Activated CD4-positive, alpha-beta T cell treated with anti-CD3 and anti-CD28 coated beads, Interleukin-2, amount 10 ng/mL, durations not matched to agents 24 days and 14 days (primary cell): Measurements from ENCODE around the gene LIN7B. TPM values are rescaled to one million over a fixed set of nuclear protein-coding genes. Genes with fewer than 3 reads are reported as not detected.
A peak's percentile ranks its signal among the peaks of the same experiment; 100 is the strongest.

Experiments
- DNase-seq: peaks from one replicate; pipeline ENCODE4 v3.0.0; 2022
- H3K27ac Mint-ChIP-seq: one replicate; pipeline ENCODE4 v1.8.0; 2022; ENCODE audit warnings: mild to moderate bottlenecking, mixed read lengths
- H3K27me3 Mint-ChIP-seq: one replicate; pipeline ENCODE4 v1.8.0; 2022; ENCODE audit warnings: mixed read lengths
- H3K36me3 Mint-ChIP-seq: one replicate; pipeline ENCODE4 v1.8.0; 2022; ENCODE audit warnings: low read depth, mild to moderate bottlenecking, mixed read lengths
- H3K4me1 Mint-ChIP-seq: one replicate; pipeline ENCODE4 v1.8.0; 2021; ENCODE audit warnings: mixed read lengths
- H3K4me3 Mint-ChIP-seq: one replicate; pipeline ENCODE4 v1.8.0; 2022; ENCODE audit warnings: mild to moderate bottlenecking, moderate library complexity, mixed read lengths
- H3K9me3 Mint-ChIP-seq: one replicate; pipeline ENCODE4 v1.8.0; 2021; ENCODE audit warnings: mixed read lengths
- intact Hi-C: fragments of 100-400 bp; cut with micrococcal nuclease; formaldehyde crosslinking; loops from one replicate; pipeline ENCODE4 v1.15.1; 2023
- total RNA-seq: library from RNA; stranded (reverse); gene quantifications from 2 replicates; pipeline ENCODE4 v1.2.3, GENCODE V29; 2022

Gene LIN7B
- total RNA-seq, 1 donor from 2014 or later = 5.4 TPM

GRCh38 chr19:49085020-49085867 lies 28.9 kb upstream of the LIN7B start, which contains the start of gene SNRNP70:
TSS of gene SNRNP70 (plus strand) at chr19:49085451. CDS start at chr19:49086415, 964 bp downstream.
- peak within 1 kb of the TSS; percentile 98 for H3K4me3 Mint-ChIP-seq
- peaks cover 4% of the 10 kb centered on the region for H3K27me3 Mint-ChIP-seq
- peaks cover 30% of the 10 kb centered on the region for H3K36me3 Mint-ChIP-seq
- H3K27ac Mint-ChIP-seq = peak within 1 kb of the TSS; percentile 86
- DNase-seq = peak; percentile 99
- peaks cover 4% of the 10 kb centered on the region for H3K9me3 Mint-ChIP-seq
- H3K4me1 Mint-ChIP-seq = peaks cover 28% of the 10 kb centered on the region
- intact Hi-C loops = loop anchor here (1.0 kb wide), 2 partner anchors 29 to 34 kb away; partner anchors contain the start of genes C19orf73, LIN7B and PPFIA3

- peaks cover 29% of the 10 kb centered on the region for H3K4me1 Mint-ChIP-seq
- H3K9me3 Mint-ChIP-seq = peaks cover 4% of the 10 kb centered on the region
- H3K27me3 Mint-ChIP-seq = peaks cover 4% of the 10 kb centered on the region
- H3K36me3 Mint-ChIP-seq = peaks cover 37% of the 10 kb centered on the region
- peak overlapping the region; percentile 86 for H3K27ac Mint-ChIP-seq
- H3K4me3 Mint-ChIP-seq = peak overlapping the region; percentile 98
- DNase-seq = no peak
- intact Hi-C loops = loop anchor here (1.0 kb wide), 2 partner anchors 28 to 33 kb away; partner anchors contain the start of genes C19orf73, LIN7B and PPFIA3
Measured at GRCh38 chr19:49085868-49086232, 28.3 kb upstream of the LIN7B start.

DNA sequence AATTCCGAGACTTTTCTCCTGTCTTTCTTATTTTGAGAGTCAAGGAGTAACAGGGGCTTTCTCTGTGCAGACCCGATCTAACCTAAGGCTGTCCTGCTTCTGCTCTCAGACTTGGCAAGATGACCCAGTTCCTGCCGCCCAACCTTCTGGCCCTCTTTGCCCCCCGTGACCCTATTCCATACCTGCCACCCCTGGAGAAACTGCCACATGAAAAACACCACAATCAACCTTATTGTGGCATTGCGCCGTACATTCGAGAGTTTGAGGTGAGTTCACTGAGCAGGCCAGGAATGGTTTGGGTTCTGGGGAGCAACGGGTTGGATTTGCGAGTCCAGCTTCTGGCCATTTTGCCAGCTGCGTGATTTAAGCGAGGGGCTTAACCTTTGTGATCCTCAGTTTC lies 27.9 kb upstream of the LIN7B start:
- H3K4me1 Mint-ChIP-seq = peaks cover 30% of the 10 kb centered on the region
- peaks cover 4% of the 10 kb centered on the region for H3K9me3 Mint-ChIP-seq
- no peak for DNase-seq
- H3K27ac Mint-ChIP-seq = peak overlapping the region; percentile 86
- peaks cover 4% of the 10 kb centered on the region for H3K27me3 Mint-ChIP-seq
- H3K36me3 Mint-ChIP-seq = peaks cover 39% of the 10 kb centered on the region
- intact Hi-C loops = no loop called here
- peak overlapping the region; percentile 98 for H3K4me3 Mint-ChIP-seq

DNA sequence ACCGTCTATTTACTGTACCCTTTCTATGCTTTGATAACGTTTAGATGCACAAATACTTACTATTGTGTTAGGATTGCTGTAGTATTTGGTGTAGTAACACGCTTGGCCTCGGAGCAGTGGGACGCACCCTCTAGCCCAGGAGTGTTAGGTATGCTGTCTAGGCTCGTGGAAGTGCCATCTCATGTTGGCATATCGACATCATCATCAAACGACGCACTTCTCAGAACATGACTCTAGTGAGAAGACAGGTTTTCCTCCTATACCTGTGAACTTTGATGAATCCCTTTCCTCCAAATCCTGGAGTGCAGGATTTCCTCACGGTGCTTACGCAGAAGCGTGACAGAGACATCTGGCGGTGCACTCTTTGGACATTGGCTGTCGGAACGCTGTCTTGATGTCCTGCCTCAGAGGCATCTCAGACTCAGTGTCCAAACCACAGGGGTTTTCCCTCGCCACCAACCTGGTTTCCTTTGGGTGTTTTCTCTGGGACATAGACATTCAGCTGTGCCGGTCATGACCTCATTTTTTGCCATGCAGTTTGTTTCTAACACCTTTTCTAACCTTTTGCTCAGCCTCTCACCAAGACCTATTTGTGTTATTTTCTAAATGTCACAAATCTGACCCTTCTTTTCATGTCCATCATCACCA lies 22.7 kb upstream of the LIN7B start:
- Mint-ChIP-seq H3K36me3 (peaks cover 65% of the 10 kb centered on the region), H3K9me3 (no peaks in the 10 kb centered on the region), H3K4me3 (no peak overlapping the region), H3K27me3 (no peaks in the 10 kb centered on the region), H3K27ac (peak overlapping the region; percentile 53), H3K4me1 (peaks cover 23% of the 10 kb centered on the region)
- intact Hi-C loops = no loop called here
- DNase-seq = no peak

DNA sequence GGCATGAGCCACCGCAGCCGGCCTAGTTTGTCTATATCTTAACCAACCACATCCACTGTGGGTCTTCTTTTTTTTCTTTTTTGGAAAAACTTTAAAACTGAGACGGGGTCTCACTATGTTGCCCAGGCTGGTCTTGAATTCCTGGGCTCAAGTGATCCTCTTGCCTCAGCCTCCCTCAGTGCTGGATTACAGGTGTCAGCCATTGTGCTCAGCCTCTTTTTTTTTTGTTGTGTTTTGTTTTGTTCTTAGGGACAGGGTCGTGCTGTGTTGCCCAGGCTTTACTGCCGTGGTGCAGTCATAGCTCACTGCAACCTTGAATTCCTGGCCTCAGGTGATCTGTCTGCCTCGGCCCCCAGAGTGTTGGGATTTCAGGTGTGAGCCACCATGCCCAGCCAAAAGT lies 21.5 kb upstream of the LIN7B start:
- Mint-ChIP-seq H3K4me3 (no peak overlapping the region), H3K36me3 (peaks cover 63% of the 10 kb centered on the region), H3K9me3 (no peaks in the 10 kb centered on the region), H3K4me1 (peaks cover 20% of the 10 kb centered on the region), H3K27me3 (no peaks in the 10 kb centered on the region), H3K27ac (no peak overlapping the region)
- DNase-seq = no peak
- intact Hi-C loops = no loop called here

GRCh38 chr19:49094505-49095482 lies 19.4 kb upstream of the LIN7B start:
- no peak overlapping the region for H3K4me3 Mint-ChIP-seq
- H3K36me3 Mint-ChIP-seq = peaks cover 69% of the 10 kb centered on the region
- no peaks in the 10 kb centered on the region for H3K9me3 Mint-ChIP-seq
- peaks cover 17% of the 10 kb centered on the region for H3K4me1 Mint-ChIP-seq
- peak overlapping the region; percentile 27 for H3K27ac Mint-ChIP-seq
- no peaks in the 10 kb centered on the region for H3K27me3 Mint-ChIP-seq
- intact Hi-C loops = no loop called here
- DNase-seq = no peak

DNA sequence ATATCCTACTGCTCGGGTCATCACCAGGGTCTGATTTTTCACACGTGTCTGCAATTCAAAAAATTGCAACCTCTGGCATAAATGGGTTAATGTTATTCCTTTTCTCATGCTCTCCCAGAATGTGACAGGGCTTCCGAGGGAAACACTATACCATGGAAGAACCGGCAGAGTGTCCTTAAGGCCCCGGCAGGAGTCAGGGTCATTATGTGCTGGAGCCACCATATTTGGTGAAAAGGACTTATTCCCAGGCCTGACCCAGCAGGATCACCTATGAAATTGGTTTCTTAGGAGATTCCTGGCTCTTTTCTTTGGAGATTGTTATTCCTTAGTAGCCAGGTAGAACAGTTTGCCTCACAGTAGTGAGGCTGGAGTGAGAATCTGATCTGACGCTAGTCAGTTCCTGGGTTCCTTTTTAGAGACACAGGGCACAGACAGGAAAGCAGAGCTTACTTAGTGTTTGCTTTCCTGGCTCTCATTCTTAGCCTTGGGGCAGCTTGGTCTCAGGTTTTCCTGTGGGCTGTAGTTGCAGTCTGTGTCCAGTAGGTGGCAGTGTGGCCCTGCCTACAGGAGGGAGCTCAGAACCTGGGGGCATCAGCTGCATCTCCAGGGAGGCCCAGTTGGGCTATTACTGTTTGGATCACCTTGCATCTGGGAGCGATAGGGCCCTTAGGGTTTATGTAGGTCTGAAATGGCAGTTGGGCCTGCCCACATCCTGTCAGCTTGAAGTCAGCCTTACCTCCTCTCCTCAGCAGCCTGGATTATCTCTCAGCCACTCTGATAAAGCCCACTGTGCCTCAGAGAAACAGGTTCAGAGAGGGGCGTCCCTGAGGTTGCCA lies 16.5 kb upstream of the LIN7B start:
- Mint-ChIP-seq H3K27ac (peak overlapping the region; percentile 20), H3K9me3 (no peaks in the 10 kb centered on the region), H3K27me3 (no peaks in the 10 kb centered on the region), H3K36me3 (peaks cover 62% of the 10 kb centered on the region), H3K4me1 (peaks cover 6% of the 10 kb centered on the region), H3K4me3 (no peak overlapping the region)
- intact Hi-C loops = loop anchor here (1.0 to 2.0 kb wide), 2 partner anchors 48 to 101 kb away; no protein-coding TSS in a partner anchor
- DNase-seq = peak; percentile 93

- Mint-ChIP-seq H3K27ac (no peak overlapping the region), H3K4me3 (no peak overlapping the region), H3K4me1 (peaks cover 6% of the 10 kb centered on the region), H3K36me3 (peaks cover 60% of the 10 kb centered on the region), H3K9me3 (no peaks in the 10 kb centered on the region), H3K27me3 (no peaks in the 10 kb centered on the region)
- no peak for DNase-seq
- intact Hi-C loops = loop anchor here (2.0 kb wide), 1 partner anchor 100 kb away; no protein-coding TSS in a partner anchor
Measured at GRCh38 chr19:49098795-49099194, 15.4 kb upstream of the LIN7B start.

GRCh38 chr19:49101160-49101559 lies 13.0 kb upstream of the LIN7B start:
- intact Hi-C loops = no loop called here
- Mint-ChIP-seq H3K9me3 (no peaks in the 10 kb centered on the region), H3K4me3 (no peak overlapping the region), H3K4me1 (peaks cover 7% of the 10 kb centered on the region), H3K27ac (no peak overlapping the region), H3K27me3 (no peaks in the 10 kb centered on the region), H3K36me3 (peaks cover 60% of the 10 kb centered on the region)
- DNase-seq = no peak

GRCh38 chr19:49102303-49102702 lies 11.9 kb upstream of the LIN7B start:
- no peak overlapping the region for H3K27ac Mint-ChIP-seq
- H3K27me3 Mint-ChIP-seq = no peaks in the 10 kb centered on the region
- no peak overlapping the region for H3K4me3 Mint-ChIP-seq
- no peaks in the 10 kb centered on the region for H3K9me3 Mint-ChIP-seq
- peaks cover 9% of the 10 kb centered on the region for H3K4me1 Mint-ChIP-seq
- no peak for DNase-seq
- intact Hi-C loops = no loop called here
- peaks cover 69% of the 10 kb centered on the region for H3K36me3 Mint-ChIP-seq

GRCh38 chr19:49103331-49104085 lies 10.7 kb upstream of the LIN7B start:
- Mint-ChIP-seq H3K4me3 (no peak overlapping the region), H3K27ac (no peak overlapping the region), H3K4me1 (peaks cover 5% of the 10 kb centered on the region), H3K9me3 (no peaks in the 10 kb centered on the region), H3K27me3 (no peaks in the 10 kb centered on the region), H3K36me3 (peaks cover 65% of the 10 kb centered on the region)
- intact Hi-C loops = no loop called here
- no peak for DNase-seq

- Mint-ChIP-seq H3K4me1 (peaks cover 5% of the 10 kb centered on the region), H3K9me3 (no peaks in the 10 kb centered on the region), H3K27ac (no peak overlapping the region), H3K36me3 (peaks cover 66% of the 10 kb centered on the region), H3K27me3 (no peaks in the 10 kb centered on the region), H3K4me3 (no peak overlapping the region)
- DNase-seq = no peak
- intact Hi-C loops = no loop called here
Measured at GRCh38 chr19:49104229-49104864, 9.8 kb upstream of the LIN7B start.
